ENCODE measurements around the gene OR11A1.
"Not testable (repeated sequence)": the region's sequence is repeated elsewhere in the genome, so short reads cannot be mapped to it uniquely, and the experiment has no call there.

- TF ChIP-seq POLR2A (IDR thresholded peaks at IDR 0.05; ENCODE audit: low read length); GATA1 (IDR thresholded peaks at IDR 0.05; ENCODE audit: low read depth, low read length): not testable (repeated sequence)
These were observed 12.8 kb downstream of the OR11A1 start for GRCh38 chr6:29444031-29444430.

Data from erythroblast (primary cell).